SK-N-SH (cell line): ENCODE data around the gene RCAN2.

Source experiments
- CHD2 ChIP-seq: fragments of 150-350 bp; IDR thresholded peaks from 2 replicates; pipeline ENCODE4 v1.6.1; 2018; ENCODE audit warnings: low read length; ENCODE audit not compliant: partially characterized antibody
- CTCF ChIP-seq: fragments of 200-600 bp; sonication (generic); IDR thresholded peaks from 2 replicates; pipeline ENCODE4 v1.6.1; 2017; ENCODE audit warnings: antibody characterized with exemption, mild to moderate bottlenecking, moderate library complexity
- EZH2phosphoT487 ChIP-seq: fragments of 200-600 bp; sonication (generic); IDR thresholded peaks from 2 replicates; pipeline ENCODE4 v1.6.1; 2017; ENCODE audit warnings: low read depth, mixed run types, mild to moderate bottlenecking, antibody characterized with exemption, moderate library complexity, borderline replicate concordance
- GABPA ChIP-seq: IDR thresholded peaks from 2 replicates; pipeline ENCODE4 v1.4.0; 2012; ENCODE audit warnings: low read depth, mild to moderate bottlenecking
- POLR2AphosphoS5 ChIP-seq: IDR thresholded peaks from 2 replicates; pipeline ENCODE4 v1.6.1; 2012; ENCODE audit warnings: low read depth, low read length
- SIN3A ChIP-seq: IDR thresholded peaks from 2 replicates; pipeline ENCODE4 v1.6.1; 2012; ENCODE audit warnings: low read depth, mild to moderate bottlenecking, low read length, moderate library complexity, borderline replicate concordance
- SMC3 ChIP-seq: IDR thresholded peaks from 2 replicates; pipeline ENCODE4 v1.6.1; 2012; ENCODE audit warnings: low read depth, low read length, improper control_type of control experiment
- TAF1 ChIP-seq: IDR thresholded peaks from 2 replicates; pipeline ENCODE4 v1.6.1; 2012; ENCODE audit warnings: low read depth, mild to moderate bottlenecking, low read length, moderate library complexity, borderline replicate concordance
- TCF12 ChIP-seq: IDR thresholded peaks from 2 replicates; pipeline ENCODE4 v1.4.0; 2012
- TEAD4 ChIP-seq: IDR thresholded peaks from 2 replicates; pipeline ENCODE4 v1.4.0; 2012; ENCODE audit warnings: mild to moderate bottlenecking, borderline replicate concordance; ENCODE audit not compliant: insufficient read depth
- USF2 ChIP-seq: fragments of 150-350 bp; IDR thresholded peaks from 2 replicates; pipeline ENCODE4 v1.6.1; 2017; ENCODE audit warnings: antibody characterized with exemption, low read length, low read depth, borderline replicate concordance
- YY1 ChIP-seq: IDR thresholded peaks from 2 replicates; pipeline ENCODE4 v1.4.0; 2012; ENCODE audit warnings: low read depth, mild to moderate bottlenecking
- TF ChIP-seq, protein P1 (sequence below): IDR thresholded peaks from 2 replicates; pipeline ENCODE4 v1.6.1; 2012; ENCODE audit warnings: mild to moderate bottlenecking, low read depth, low read length, moderate library complexity
- TF ChIP-seq, protein P2 (sequence below): IDR thresholded peaks from 2 replicates; pipeline ENCODE4 v1.4.0; 2012; ENCODE audit warnings: low read depth

DNA sequence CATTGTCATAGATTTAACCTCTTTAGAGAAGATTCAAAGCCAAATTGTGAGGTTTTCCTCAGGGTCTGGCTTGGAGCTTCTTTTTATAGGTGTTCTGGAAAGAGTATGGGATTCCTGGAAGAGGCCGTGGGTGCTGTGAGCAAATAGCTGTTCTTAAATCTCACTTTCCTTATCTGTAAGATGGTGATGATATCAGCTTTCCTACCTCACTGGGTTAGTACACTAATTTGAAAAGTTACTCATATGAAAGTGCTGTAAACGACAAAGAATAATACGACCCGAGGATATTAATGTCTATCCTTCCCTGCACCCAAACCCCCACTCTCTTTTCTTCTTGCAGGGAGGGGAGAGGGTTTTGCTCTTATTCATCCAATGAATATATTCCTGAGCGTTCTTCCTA is 203.6 kb downstream of the RCAN2 start:
- no peak for TF ChIP-seq CTCF
- TF ChIP-seq SIN3A: no peak
- TF ChIP-seq USF2: no peak
- no peak for TF ChIP-seq TEAD4
- no peak for TF ChIP-seq TAF1
- no peak for TF ChIP-seq YY1
- TF ChIP-seq, protein P1, sequence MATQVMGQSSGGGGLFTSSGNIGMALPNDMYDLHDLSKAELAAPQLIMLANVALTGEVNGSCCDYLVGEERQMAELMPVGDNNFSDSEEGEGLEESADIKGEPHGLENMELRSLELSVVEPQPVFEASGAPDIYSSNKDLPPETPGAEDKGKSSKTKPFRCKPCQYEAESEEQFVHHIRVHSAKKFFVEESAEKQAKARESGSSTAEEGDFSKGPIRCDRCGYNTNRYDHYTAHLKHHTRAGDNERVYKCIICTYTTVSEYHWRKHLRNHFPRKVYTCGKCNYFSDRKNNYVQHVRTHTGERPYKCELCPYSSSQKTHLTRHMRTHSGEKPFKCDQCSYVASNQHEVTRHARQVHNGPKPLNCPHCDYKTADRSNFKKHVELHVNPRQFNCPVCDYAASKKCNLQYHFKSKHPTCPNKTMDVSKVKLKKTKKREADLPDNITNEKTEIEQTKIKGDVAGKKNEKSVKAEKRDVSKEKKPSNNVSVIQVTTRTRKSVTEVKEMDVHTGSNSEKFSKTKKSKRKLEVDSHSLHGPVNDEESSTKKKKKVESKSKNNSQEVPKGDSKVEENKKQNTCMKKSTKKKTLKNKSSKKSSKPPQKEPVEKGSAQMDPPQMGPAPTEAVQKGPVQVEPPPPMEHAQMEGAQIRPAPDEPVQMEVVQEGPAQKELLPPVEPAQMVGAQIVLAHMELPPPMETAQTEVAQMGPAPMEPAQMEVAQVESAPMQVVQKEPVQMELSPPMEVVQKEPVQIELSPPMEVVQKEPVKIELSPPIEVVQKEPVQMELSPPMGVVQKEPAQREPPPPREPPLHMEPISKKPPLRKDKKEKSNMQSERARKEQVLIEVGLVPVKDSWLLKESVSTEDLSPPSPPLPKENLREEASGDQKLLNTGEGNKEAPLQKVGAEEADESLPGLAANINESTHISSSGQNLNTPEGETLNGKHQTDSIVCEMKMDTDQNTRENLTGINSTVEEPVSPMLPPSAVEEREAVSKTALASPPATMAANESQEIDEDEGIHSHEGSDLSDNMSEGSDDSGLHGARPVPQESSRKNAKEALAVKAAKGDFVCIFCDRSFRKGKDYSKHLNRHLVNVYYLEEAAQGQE: no peak
- no peak for TF ChIP-seq GABPA
- TF ChIP-seq CHD2: no peak
- TF ChIP-seq EZH2phosphoT487: no peak
- TF ChIP-seq, protein P2, sequence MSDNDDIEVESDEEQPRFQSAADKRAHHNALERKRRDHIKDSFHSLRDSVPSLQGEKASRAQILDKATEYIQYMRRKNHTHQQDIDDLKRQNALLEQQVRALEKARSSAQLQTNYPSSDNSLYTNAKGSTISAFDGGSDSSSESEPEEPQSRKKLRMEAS: no peak
- no peak for TF ChIP-seq TCF12
- no peak for TF ChIP-seq SMC3
- TF ChIP-seq POLR2AphosphoS5: no peak
